ENCODE results near the gene ZNF22. TPM values are rescaled to one million over a fixed set of nuclear protein-coding genes. Genes with fewer than 3 reads are reported as not detected.

The ZNF22 gene
- total RNA-seq, 1 experiment from 2014 or later, result 13.5 TPM

DNA sequence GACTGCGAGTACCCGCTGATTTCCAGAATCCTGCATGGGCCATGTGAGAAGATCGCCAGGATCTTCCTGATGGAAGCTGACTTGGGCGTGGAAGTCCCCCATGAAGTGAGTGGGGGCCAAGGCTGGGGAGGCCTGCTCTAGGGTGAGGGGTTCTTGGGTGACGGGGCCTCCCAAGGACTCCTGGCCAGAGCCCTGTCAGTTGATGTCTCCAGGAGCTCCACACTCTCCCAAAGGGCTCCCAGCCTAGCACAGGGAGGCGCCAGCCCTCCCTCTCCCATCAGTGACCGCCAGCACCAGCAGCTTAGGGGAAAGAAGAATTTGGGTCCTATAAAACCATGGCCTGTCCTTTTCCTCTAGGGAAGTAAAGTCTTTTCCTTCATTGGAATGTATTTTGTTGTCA lies 9.8 kb upstream of the ZNF22 start:
- H3K4me3 ChIP-seq (replicated peaks in 1 of 2; ENCODE audit: low read depth in 1 of 2, low read length in 2 of 2), result no peak overlapping the region
- ATAC-seq (no peak), DNase-seq (ENCODE audit: low read depth, low spot score) (no peak)
- H3K9me3 ChIP-seq (ENCODE audit: control insufficient read depth in 1 of 2, insufficient read depth in 1 of 2, low read depth in 1 of 2, low read length in 2 of 2), result no peaks in the 10 kb centered on the region
- H3K4me1 ChIP-seq (ENCODE audit: control insufficient read depth in 1 of 2, insufficient read depth in 2 of 2, low read length in 2 of 2), result no peaks in the 10 kb centered on the region
- H3K79me2 ChIP-seq (ENCODE audit: insufficient read depth, low read length), result no peaks in the 10 kb centered on the region
- TF ChIP-seq, protein P1, sequence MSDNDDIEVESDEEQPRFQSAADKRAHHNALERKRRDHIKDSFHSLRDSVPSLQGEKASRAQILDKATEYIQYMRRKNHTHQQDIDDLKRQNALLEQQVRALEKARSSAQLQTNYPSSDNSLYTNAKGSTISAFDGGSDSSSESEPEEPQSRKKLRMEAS (IDR thresholded peaks at IDR 0.05), result no peak
- no peak for TF ChIP-seq POLR2AphosphoS5 (IDR thresholded peaks at IDR 0.05; ENCODE audit: low read depth, low read length)
- TF ChIP-seq, protein P2, sequence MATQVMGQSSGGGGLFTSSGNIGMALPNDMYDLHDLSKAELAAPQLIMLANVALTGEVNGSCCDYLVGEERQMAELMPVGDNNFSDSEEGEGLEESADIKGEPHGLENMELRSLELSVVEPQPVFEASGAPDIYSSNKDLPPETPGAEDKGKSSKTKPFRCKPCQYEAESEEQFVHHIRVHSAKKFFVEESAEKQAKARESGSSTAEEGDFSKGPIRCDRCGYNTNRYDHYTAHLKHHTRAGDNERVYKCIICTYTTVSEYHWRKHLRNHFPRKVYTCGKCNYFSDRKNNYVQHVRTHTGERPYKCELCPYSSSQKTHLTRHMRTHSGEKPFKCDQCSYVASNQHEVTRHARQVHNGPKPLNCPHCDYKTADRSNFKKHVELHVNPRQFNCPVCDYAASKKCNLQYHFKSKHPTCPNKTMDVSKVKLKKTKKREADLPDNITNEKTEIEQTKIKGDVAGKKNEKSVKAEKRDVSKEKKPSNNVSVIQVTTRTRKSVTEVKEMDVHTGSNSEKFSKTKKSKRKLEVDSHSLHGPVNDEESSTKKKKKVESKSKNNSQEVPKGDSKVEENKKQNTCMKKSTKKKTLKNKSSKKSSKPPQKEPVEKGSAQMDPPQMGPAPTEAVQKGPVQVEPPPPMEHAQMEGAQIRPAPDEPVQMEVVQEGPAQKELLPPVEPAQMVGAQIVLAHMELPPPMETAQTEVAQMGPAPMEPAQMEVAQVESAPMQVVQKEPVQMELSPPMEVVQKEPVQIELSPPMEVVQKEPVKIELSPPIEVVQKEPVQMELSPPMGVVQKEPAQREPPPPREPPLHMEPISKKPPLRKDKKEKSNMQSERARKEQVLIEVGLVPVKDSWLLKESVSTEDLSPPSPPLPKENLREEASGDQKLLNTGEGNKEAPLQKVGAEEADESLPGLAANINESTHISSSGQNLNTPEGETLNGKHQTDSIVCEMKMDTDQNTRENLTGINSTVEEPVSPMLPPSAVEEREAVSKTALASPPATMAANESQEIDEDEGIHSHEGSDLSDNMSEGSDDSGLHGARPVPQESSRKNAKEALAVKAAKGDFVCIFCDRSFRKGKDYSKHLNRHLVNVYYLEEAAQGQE (IDR thresholded peaks at IDR 0.05; ENCODE audit: low read depth), result no peak
- no peak for TF ChIP-seq ELF1 (IDR thresholded peaks at IDR 0.05; ENCODE audit: borderline replicate concordance, low read depth)
- TF ChIP-seq EZH2 (IDR thresholded peaks at IDR 0.05), result no peak
- TF ChIP-seq CBX3 (IDR thresholded peaks at IDR 0.05; ENCODE audit: low read depth), result no peak
- TF ChIP-seq TCF7L2 (IDR thresholded peaks at IDR 0.05; ENCODE audit: borderline replicate concordance, extremely low read depth, insufficient read depth, insufficient read length), result no peak
- TF ChIP-seq RAD21 (IDR thresholded peaks at IDR 0.05; ENCODE audit: low read depth), result no peak
- TF ChIP-seq SRF (IDR thresholded peaks at IDR 0.05; ENCODE audit: low read depth), result no peak
- TF ChIP-seq EGR1 (IDR thresholded peaks at IDR 0.05; ENCODE audit: low read depth), result no peak
- no peak for TF ChIP-seq FOSL1 (IDR thresholded peaks at IDR 0.05; ENCODE audit: low read depth)
- no peak for TF ChIP-seq EZH2phosphoT487 (IDR thresholded peaks at IDR 0.05; ENCODE audit: borderline replicate concordance)
- TF ChIP-seq ZFX (IDR thresholded peaks at IDR 0.05), result no peak
- TF ChIP-seq ZNF274 (IDR thresholded peaks at IDR 0.05; ENCODE audit: low read depth, low read length), result no peak
- TF ChIP-seq, protein P3, sequence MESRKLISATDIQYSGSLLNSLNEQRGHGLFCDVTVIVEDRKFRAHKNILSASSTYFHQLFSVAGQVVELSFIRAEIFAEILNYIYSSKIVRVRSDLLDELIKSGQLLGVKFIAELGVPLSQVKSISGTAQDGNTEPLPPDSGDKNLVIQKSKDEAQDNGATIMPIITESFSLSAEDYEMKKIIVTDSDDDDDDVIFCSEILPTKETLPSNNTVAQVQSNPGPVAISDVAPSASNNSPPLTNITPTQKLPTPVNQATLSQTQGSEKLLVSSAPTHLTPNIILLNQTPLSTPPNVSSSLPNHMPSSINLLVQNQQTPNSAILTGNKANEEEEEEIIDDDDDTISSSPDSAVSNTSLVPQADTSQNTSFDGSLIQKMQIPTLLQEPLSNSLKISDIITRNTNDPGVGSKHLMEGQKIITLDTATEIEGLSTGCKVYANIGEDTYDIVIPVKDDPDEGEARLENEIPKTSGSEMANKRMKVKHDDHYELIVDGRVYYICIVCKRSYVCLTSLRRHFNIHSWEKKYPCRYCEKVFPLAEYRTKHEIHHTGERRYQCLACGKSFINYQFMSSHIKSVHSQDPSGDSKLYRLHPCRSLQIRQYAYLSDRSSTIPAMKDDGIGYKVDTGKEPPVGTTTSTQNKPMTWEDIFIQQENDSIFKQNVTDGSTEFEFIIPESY (IDR thresholded peaks at IDR 0.05; ENCODE audit: extremely low read depth, insufficient replicate concordance, low read length), result no peak
- H3K27ac ChIP-seq (ENCODE audit: low read depth, low read length), result no peak overlapping the region
- H4K20me1 ChIP-seq (ENCODE audit: insufficient read depth), result no peaks in the 10 kb centered on the region
- no peak overlapping the region for H2AFZ ChIP-seq (ENCODE audit: low read depth, low read length, poor library complexity, severe bottlenecking)
- no peak overlapping the region for H3K4me2 ChIP-seq (ENCODE audit: low read length)
- H3K9me2 ChIP-seq (ENCODE audit: insufficient read depth), result no peaks in the 10 kb centered on the region
- ChIA-PET RAD21 (ENCODE audit: low non-redundant PET in 1 of 2, low total read pairs in 2 of 2, uncharacterized antibody in 2 of 2, unreplicated experiment in 2 of 2) (interaction anchor here in 1 of 2 experiments (0.7 kb wide), 1 partner anchor 58 kb away, joined by 4 read pairs; no protein-coding TSS in a partner anchor), POLR2A (no interaction called here), CTCF (interaction anchor here (0.6 kb wide), 1 partner anchor 58 kb away, joined by 3 read pairs; no protein-coding TSS in a partner anchor)
- H3K36me3 ChIP-seq (ENCODE audit: control insufficient read depth in 1 of 2, insufficient read depth in 2 of 2, low read length in 2 of 2), result no peaks in the 10 kb centered on the region
- no peaks in the 10 kb centered on the region for H3K27me3 ChIP-seq (ENCODE audit: insufficient read depth, low read length)
- no peak overlapping the region for H3K9ac ChIP-seq (ENCODE audit: low read length)
- no TSS peak for BruUV-seq (replicated peaks)
- intact Hi-C loops (cut with micrococcal nuclease), result loop anchor here (1.0 kb wide), 1 partner anchor 59 kb away; no protein-coding TSS in a partner anchor
